Gastrocnemius medialis (tissue), 4 donors: Measurements from ENCODE around the gene IQUB.

Experiments used
- POLR2A ChIP-seq, 2 donors: fragments of 450-650 bp; IDR thresholded peaks; one replicate each; pipeline ENCODE4 v1.6.1; 2017; ENCODE audit warnings: antibody characterized with exemption in 2 of 2, mild to moderate bottlenecking in 2 of 2, moderate library complexity in 2 of 2
- TF ChIP-seq, protein P1 (sequence below), 5 experiments: fragments of 450-650 bp in 3 of 5; fragments of 200-600 bp in 2 of 5; sonication (generic) in 2 of 5; IDR thresholded peaks in 4 of 5; conservative IDR thresholded peaks in 1 of 5; 1 replicate in 4 of 5; 2 replicates in 1 of 5; pipeline ENCODE4 v1.5.1; 2016 to 2019; ENCODE audit warnings: antibody characterized with exemption in 5 of 5, mild to moderate bottlenecking in 3 of 5, moderate library complexity in 3 of 5

DNA sequence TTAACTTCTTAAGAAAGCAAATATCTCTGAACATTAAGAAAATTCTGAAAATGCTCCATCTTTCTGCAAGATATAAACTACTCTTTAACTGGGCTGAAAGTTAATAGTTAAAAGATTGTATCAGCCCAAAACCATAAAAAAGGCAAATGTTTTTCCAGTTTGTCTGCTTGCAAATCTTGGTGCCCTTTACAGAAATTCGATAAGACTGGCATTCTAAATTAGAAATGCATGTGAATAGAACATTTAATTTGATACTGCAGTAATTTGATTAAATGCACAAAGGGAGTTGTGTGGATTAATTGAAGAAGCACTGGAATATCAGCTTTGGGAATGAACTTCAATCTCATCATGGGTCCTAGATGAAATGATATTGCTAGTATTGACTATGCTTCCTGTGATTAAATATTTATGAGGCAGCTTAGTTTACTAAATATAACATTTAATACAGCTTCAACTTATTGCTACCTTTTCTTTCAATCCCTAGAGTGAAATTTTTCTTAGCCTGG is 78.4 kb downstream of the IQUB start:
- TF ChIP-seq POLR2A (IDR thresholded peaks at IDR 0.05) = no peak
- TF ChIP-seq, protein P1, sequence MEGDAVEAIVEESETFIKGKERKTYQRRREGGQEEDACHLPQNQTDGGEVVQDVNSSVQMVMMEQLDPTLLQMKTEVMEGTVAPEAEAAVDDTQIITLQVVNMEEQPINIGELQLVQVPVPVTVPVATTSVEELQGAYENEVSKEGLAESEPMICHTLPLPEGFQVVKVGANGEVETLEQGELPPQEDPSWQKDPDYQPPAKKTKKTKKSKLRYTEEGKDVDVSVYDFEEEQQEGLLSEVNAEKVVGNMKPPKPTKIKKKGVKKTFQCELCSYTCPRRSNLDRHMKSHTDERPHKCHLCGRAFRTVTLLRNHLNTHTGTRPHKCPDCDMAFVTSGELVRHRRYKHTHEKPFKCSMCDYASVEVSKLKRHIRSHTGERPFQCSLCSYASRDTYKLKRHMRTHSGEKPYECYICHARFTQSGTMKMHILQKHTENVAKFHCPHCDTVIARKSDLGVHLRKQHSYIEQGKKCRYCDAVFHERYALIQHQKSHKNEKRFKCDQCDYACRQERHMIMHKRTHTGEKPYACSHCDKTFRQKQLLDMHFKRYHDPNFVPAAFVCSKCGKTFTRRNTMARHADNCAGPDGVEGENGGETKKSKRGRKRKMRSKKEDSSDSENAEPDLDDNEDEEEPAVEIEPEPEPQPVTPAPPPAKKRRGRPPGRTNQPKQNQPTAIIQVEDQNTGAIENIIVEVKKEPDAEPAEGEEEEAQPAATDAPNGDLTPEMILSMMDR (IDR thresholded peaks at IDR 0.05 in 4 of 5, conservative IDR thresholded peaks at IDR 0.05 in 1 of 5) = no peak
